ENCODE measurements around the gene FRS2. TPM values are rescaled to one million over a fixed set of nuclear protein-coding genes. Genes with fewer than 3 reads are reported as not detected.
"Not testable (repeated sequence)": the region's sequence is repeated elsewhere in the genome, so short reads cannot be mapped to it uniquely, and the experiment has no call there.

Gene FRS2
- total and polyA plus RNA-seq, 2 donors (not counting 1 experiment from before 2014, with no cell fraction given) = 11.3 to 33.7 TPM

- DNase-seq (no peak), ATAC-seq (ENCODE audit: low read depth) (no peak)
- no peaks in the 10 kb centered on the region for H3K79me2 ChIP-seq (ENCODE audit: control insufficient read depth, insufficient read depth, low read length)
- no peak overlapping the region for H3K4me3 Mint-ChIP-seq
- no peak overlapping the region for H2AFZ ChIP-seq (ENCODE audit: insufficient read depth, low read depth, low read length, poor library complexity, severe bottlenecking)
- no peak overlapping the region for H3K4me2 ChIP-seq (replicated peaks; ENCODE audit: low read depth, low read length, poor library complexity, severe bottlenecking)
- no peaks in the 10 kb centered on the region for H3K9me3 Mint-ChIP-seq (ENCODE audit: insufficient read depth)
- H4K20me1 ChIP-seq (ENCODE audit: control insufficient read depth, insufficient read depth, low read length, poor library complexity, severe bottlenecking) = no peaks in the 10 kb centered on the region
- H3K9me3 ChIP-seq (ENCODE audit: control extremely low read depth in 1 of 3, control insufficient read depth in 2 of 3, insufficient read depth in 1 of 3, low read length in 2 of 3) = no peaks in the 10 kb centered on the region
- no peak overlapping the region for H3K4me3 ChIP-seq (ENCODE audit: control extremely low read depth in 1 of 5, extremely low read depth in 1 of 5, insufficient read depth in 1 of 5, low read depth in 2 of 5, low read length in 4 of 5)
- no peak overlapping the region for H3K27ac Mint-ChIP-seq
- TF ChIP-seq EZH2 (IDR thresholded peaks at IDR 0.05; ENCODE audit: borderline replicate concordance, insufficient read depth, low read depth, low read length, poor library complexity, severe bottlenecking) (no peak), CTCF (IDR thresholded peaks at IDR 0.05) (no peak)
- H3K27ac ChIP-seq (ENCODE audit: low read length in 2 of 2) = no peak overlapping the region
- no peaks in the 10 kb centered on the region for H3K27me3 Mint-ChIP-seq
- peaks cover 15 to 42% of the 10 kb centered on the region in 2 experiments for H3K36me3 ChIP-seq (replicated peaks in 1 of 2; ENCODE audit: control extremely low read depth in 1 of 2, control insufficient read depth in 1 of 2, extremely low read depth in 1 of 2, insufficient read depth in 2 of 2, low read length in 1 of 2)
- ChIA-PET POLR2A (no interaction called here), CTCF (no interaction called here)
- H3K9ac ChIP-seq (ENCODE audit: low read length) = no peak overlapping the region
- no peaks in the 10 kb centered on the region for H3K27me3 ChIP-seq (replicated peaks in 1 of 4; ENCODE audit: control extremely low read depth in 1 of 4, control insufficient read depth in 3 of 4, insufficient read depth in 4 of 4, low read length in 3 of 4)
- intact Hi-C loops (cut with micrococcal nuclease) = no loop called here
- no peaks in the 10 kb centered on the region for H3K4me1 Mint-ChIP-seq
- H3K4me1 ChIP-seq (ENCODE audit: control insufficient read depth in 2 of 2, insufficient read depth in 2 of 2, low read length in 2 of 2) = no peaks in the 10 kb centered on the region
Observed at GRCh38 chr12:69602954-69603353, 132.8 kb downstream of the FRS2 start.

GRCh38 chr12:69603556-69603955, 133.4 kb downstream of the FRS2 start:
- H3K4me1 Mint-ChIP-seq; H3K9me3 ChIP-seq (ENCODE audit: control extremely low read depth in 1 of 3, control insufficient read depth in 2 of 3, insufficient read depth in 1 of 3, low read length in 2 of 3); H3K79me2 ChIP-seq (ENCODE audit: control insufficient read depth, insufficient read depth, low read length); CTCF ChIA-PET; H2AFZ ChIP-seq (ENCODE audit: insufficient read depth, low read depth, low read length, poor library complexity, severe bottlenecking); H3K9me3 Mint-ChIP-seq (ENCODE audit: insufficient read depth); H4K20me1 ChIP-seq (ENCODE audit: control insufficient read depth, insufficient read depth, low read length, poor library complexity, severe bottlenecking); H3K4me3 Mint-ChIP-seq; DNase-seq; H3K27ac ChIP-seq (ENCODE audit: low read length in 2 of 2); POLR2A ChIA-PET; H3K4me2 ChIP-seq (replicated peaks; ENCODE audit: low read depth, low read length, poor library complexity, severe bottlenecking); H3K27ac Mint-ChIP-seq; H3K9ac ChIP-seq (ENCODE audit: low read length); H3K27me3 Mint-ChIP-seq; H3K4me1 ChIP-seq (ENCODE audit: control insufficient read depth in 2 of 2, insufficient read depth in 2 of 2, low read length in 2 of 2); H3K27me3 ChIP-seq (replicated peaks in 1 of 4; ENCODE audit: control extremely low read depth in 1 of 4, control insufficient read depth in 3 of 4, insufficient read depth in 4 of 4, low read length in 3 of 4); intact Hi-C loops (cut with micrococcal nuclease); H3K4me3 ChIP-seq (ENCODE audit: control extremely low read depth in 1 of 5, extremely low read depth in 1 of 5, insufficient read depth in 1 of 5, low read depth in 2 of 5, low read length in 4 of 5); ATAC-seq (ENCODE audit: low read depth): not testable (repeated sequence)
- 100% methylated on average over 3 of the region's 6 CpGs for WGBS (ENCODE audit: insufficient coverage)
- H3K36me3 ChIP-seq (replicated peaks in 1 of 2; ENCODE audit: control extremely low read depth in 1 of 2, control insufficient read depth in 1 of 2, extremely low read depth in 1 of 2, insufficient read depth in 2 of 2, low read length in 1 of 2) = peaks cover 13 to 39% of the 10 kb centered on the region in 2 experiments

- POLR2A ChIA-PET; H3K27me3 Mint-ChIP-seq; H3K9ac ChIP-seq (ENCODE audit: low read length); H3K27me3 ChIP-seq (replicated peaks in 1 of 4; ENCODE audit: control extremely low read depth in 1 of 4, control insufficient read depth in 3 of 4, insufficient read depth in 4 of 4, low read length in 3 of 4); H4K20me1 ChIP-seq (ENCODE audit: control insufficient read depth, insufficient read depth, low read length, poor library complexity, severe bottlenecking); H3K4me1 Mint-ChIP-seq; H2AFZ ChIP-seq (ENCODE audit: insufficient read depth, low read depth, low read length, poor library complexity, severe bottlenecking); H3K27ac Mint-ChIP-seq; H3K79me2 ChIP-seq (ENCODE audit: control insufficient read depth, insufficient read depth, low read length); H3K4me1 ChIP-seq (ENCODE audit: control insufficient read depth in 2 of 2, insufficient read depth in 2 of 2, low read length in 2 of 2); H3K27ac ChIP-seq (ENCODE audit: low read length in 2 of 2); H3K4me2 ChIP-seq (replicated peaks; ENCODE audit: low read depth, low read length, poor library complexity, severe bottlenecking); H3K9me3 Mint-ChIP-seq (ENCODE audit: insufficient read depth); intact Hi-C loops (cut with micrococcal nuclease); H3K9me3 ChIP-seq (ENCODE audit: control extremely low read depth in 1 of 3, control insufficient read depth in 2 of 3, insufficient read depth in 1 of 3, low read length in 2 of 3); DNase-seq; ATAC-seq (ENCODE audit: low read depth); H3K4me3 Mint-ChIP-seq; H3K4me3 ChIP-seq (ENCODE audit: control extremely low read depth in 1 of 5, extremely low read depth in 1 of 5, insufficient read depth in 1 of 5, low read depth in 2 of 5, low read length in 4 of 5): not testable (repeated sequence)
- CTCF ChIA-PET = interaction anchor here (0.6 to 1.2 kb wide), 2 partner anchors 34 to 108 kb away, joined by 3 to 4 read pairs; no protein-coding TSS in a partner anchor
- no CpG with 5 or more reads among the region's 3 CpGs for WGBS (ENCODE audit: insufficient coverage)
- H3K36me3 ChIP-seq (replicated peaks in 1 of 2; ENCODE audit: control extremely low read depth in 1 of 2, control insufficient read depth in 1 of 2, extremely low read depth in 1 of 2, insufficient read depth in 2 of 2, low read length in 1 of 2) = peaks cover 10 to 33% of the 10 kb centered on the region in 2 experiments
Observed at GRCh38 chr12:69604275-69604674, 134.1 kb downstream of the FRS2 start.
